NT2/D1 (cell line): ENCODE data around the gene DDX25.
"Not testable (repeated sequence)": the region's sequence is repeated elsewhere in the genome, so short reads cannot be mapped to it uniquely, and the experiment has no call there.

Experiments used
- SUZ12 ChIP-seq: IDR thresholded peaks from 2 replicates; pipeline ENCODE4 v1.6.1; 2011; ENCODE audit not compliant: insufficient read length, insufficient read depth; ENCODE audit errors: extremely low read depth
- YY1 ChIP-seq: IDR thresholded peaks from 2 replicates; pipeline ENCODE4 v1.6.1; 2011; ENCODE audit not compliant: insufficient read length, insufficient read depth

GRCh38 chr11:125862786-125863185 is 41.5 kb upstream of the DDX25 start:
- TF ChIP-seq YY1, SUZ12: not testable (repeated sequence)
